ENCODE measurements around the gene QSER1. TPM values are rescaled to one million over a fixed set of nuclear protein-coding genes. Genes with fewer than 3 reads are reported as not detected.
A peak's percentile ranks its signal among the peaks of the same experiment; 100 is the strongest.

QSER1 gene
- total RNA-seq, 2 experiments from 2014 or later = 12.3 to 14.4 TPM

DNA sequence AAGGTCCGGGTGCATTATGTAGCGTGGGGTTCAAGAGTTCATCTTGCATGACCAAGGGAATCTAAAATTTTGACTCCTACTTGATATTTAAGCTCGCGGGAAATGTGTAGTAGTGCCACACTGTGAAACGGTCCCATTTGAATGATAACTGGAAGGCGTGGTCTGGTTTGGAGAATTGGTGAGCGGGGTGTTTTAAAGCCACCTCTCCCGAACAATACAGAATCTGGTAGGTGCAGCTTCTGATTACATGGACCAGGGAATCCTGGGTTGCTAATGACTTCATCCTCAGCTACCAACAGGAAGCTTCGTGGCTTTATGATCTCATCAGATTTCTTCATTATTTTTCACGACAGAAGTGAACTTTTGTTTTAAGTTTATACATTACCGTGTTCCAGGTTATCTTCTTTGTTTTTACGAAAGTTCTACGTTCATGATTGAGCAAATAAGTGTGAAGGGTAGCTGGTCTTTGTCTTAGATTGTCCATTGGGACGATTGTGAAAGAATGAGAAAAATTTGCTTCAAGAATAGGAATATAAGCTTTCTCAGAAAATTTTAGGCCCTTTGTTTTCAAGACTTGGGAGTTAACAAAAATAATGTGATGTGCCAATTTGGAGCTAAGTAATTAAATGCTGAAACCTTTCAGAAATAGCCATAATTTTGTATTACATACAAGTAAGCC is 1.7 kb downstream of the QSER1 start:
- Mint-ChIP-seq H3K9me3 (no peaks in the 10 kb centered on the region), H3K4me3 (peak overlapping the region; percentile 98), H3K27ac (peak overlapping the region; percentile 91), H3K4me1 (peaks cover 27% of the 10 kb centered on the region), H3K36me3 (peaks cover 3% of the 10 kb centered on the region), H3K27me3 (peaks cover 15% of the 10 kb centered on the region)
- no peak for DNase-seq
- ATAC-seq (ENCODE audit: low read depth) = peak; percentile 16
- POLR2A ChIA-PET = interaction anchor here (0.7 kb wide), 1 partner anchor 45 kb away, joined by 3 read pairs; no protein-coding TSS in a partner anchor

- Mint-ChIP-seq H3K4me3 (peak overlapping the region; percentile 44), H3K9me3 (no peaks in the 10 kb centered on the region), H3K27me3 (peaks cover 15% of the 10 kb centered on the region), H3K27ac (peak overlapping the region; percentile 51), H3K36me3 (peaks cover 3% of the 10 kb centered on the region), H3K4me1 (peaks cover 33% of the 10 kb centered on the region)
- DNase-seq (no peak), ATAC-seq (ENCODE audit: low read depth) (no peak)
- POLR2A ChIA-PET = no interaction called here
Observed at GRCh38 chr11:32894921-32895320, 2.3 kb downstream of the QSER1 start.

DNA sequence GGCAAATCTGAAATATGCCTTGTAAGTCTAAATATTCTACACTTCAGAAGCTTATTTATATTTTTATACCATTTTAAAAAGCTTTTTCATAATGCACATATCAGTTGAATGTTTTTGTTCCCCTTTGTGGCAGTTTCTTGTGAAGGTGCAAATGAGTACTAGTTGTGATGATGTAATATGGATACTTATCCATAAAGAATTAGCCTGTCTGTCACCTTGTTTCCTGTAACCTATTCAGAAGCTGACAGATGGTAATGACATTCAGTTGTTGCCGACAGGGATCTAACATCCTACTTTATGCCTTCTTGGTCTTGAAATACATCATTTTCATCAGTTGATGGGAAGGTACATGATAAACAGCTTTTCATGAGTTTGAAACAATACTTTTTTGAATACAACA is 2.9 kb downstream of the QSER1 start:
- no peak for ATAC-seq (ENCODE audit: low read depth)
- Mint-ChIP-seq H3K27ac (peak overlapping the region; percentile 51), H3K9me3 (no peaks in the 10 kb centered on the region), H3K36me3 (peaks cover 4% of the 10 kb centered on the region), H3K4me3 (peak overlapping the region; percentile 39), H3K4me1 (peaks cover 36% of the 10 kb centered on the region), H3K27me3 (peaks cover 11% of the 10 kb centered on the region)
- DNase-seq = no peak
- POLR2A ChIA-PET = no interaction called here

DNA sequence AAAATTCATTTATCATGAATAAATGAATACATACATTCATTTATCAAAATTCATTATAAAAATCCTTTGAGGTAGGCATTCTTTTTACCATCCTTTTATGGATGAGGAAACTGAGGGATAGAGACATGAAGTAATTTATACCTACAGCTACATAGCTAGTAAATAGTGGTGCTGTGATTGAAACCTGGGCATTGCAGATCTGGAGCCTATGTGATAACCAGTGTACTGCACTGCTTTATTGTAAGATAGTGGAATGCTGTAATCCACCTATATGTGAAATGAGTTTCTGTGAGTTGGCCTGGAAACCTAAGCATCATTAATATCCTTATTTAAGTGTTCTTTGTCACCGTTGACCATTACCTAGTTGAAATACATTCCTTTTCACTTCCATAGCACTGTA is 4.5 kb downstream of the QSER1 start:
- H3K27ac Mint-ChIP-seq = no peak overlapping the region
- H3K27me3 Mint-ChIP-seq = peaks cover 1% of the 10 kb centered on the region
- peaks cover 42% of the 10 kb centered on the region for H3K4me1 Mint-ChIP-seq
- H3K9me3 Mint-ChIP-seq = no peaks in the 10 kb centered on the region
- H3K36me3 Mint-ChIP-seq = peaks cover 8% of the 10 kb centered on the region
- POLR2A ChIA-PET = no interaction called here
- no peak overlapping the region for H3K4me3 Mint-ChIP-seq
- ATAC-seq (ENCODE audit: low read depth) = no peak
- DNase-seq = no peak

- DNase-seq (no peak), ATAC-seq (ENCODE audit: low read depth) (peak; percentile 74)
- Mint-ChIP-seq H3K36me3 (peaks cover 10% of the 10 kb centered on the region), H3K27ac (peak overlapping the region; percentile 72), H3K4me1 (peaks cover 43% of the 10 kb centered on the region), H3K9me3 (no peaks in the 10 kb centered on the region), H3K27me3 (no peaks in the 10 kb centered on the region), H3K4me3 (peak overlapping the region; percentile 50)
- POLR2A ChIA-PET = interaction anchor here (0.7 kb wide), 1 partner anchor 23 kb away, joined by 4 read pairs; no protein-coding TSS in a partner anchor
Observed at GRCh38 chr11:32899438-32899837, 6.8 kb downstream of the QSER1 start.

GRCh38 chr11:32902089-32902665 is 9.6 kb downstream of the QSER1 start:
- Mint-ChIP-seq H3K27ac (no peak overlapping the region), H3K4me3 (no peak overlapping the region)
- POLR2A ChIA-PET = no interaction called here

DNA sequence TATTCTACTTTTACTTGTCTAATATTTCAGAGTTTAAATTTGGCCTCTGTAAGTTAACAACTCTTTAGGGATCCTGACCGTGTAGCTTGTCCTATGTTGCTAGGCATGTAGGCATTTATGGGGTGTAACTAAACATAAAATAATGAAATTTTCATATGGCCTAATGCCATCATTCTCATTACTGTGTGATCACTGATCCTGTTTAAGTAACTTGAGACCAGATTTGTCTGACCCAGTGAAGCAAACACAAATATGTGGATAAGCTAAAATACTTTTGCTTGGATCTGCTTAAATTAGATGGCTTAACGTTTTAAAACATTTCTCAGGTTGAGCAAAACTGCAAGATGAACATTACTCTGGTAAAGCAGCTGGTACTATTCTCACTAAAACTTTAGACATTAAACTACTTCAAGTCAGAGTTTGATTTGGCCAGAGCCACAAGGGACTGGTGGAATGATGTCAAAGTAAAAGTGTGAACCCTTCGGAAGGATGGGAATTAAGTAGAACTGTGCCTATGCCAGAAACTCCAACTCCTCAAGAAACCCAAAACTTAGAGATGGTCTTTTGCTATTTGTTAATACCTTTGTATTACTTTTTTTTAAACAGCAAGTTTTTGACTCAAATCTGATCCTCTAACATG is 12.5 kb downstream of the QSER1 start:
- H3K9me3 Mint-ChIP-seq = peaks cover 1% of the 10 kb centered on the region
- peaks cover 16% of the 10 kb centered on the region for H3K4me1 Mint-ChIP-seq
- H3K27me3 Mint-ChIP-seq = no peaks in the 10 kb centered on the region
- peaks cover 20% of the 10 kb centered on the region for H3K36me3 Mint-ChIP-seq
- H3K4me3 Mint-ChIP-seq = no peak overlapping the region
- no peak overlapping the region for H3K27ac Mint-ChIP-seq
- no peak for ATAC-seq (ENCODE audit: low read depth)
- POLR2A ChIA-PET = no interaction called here
- no peak for DNase-seq

More at GRCh38 chr11:32902089-32902665, 9.6 kb downstream of the QSER1 start:
- DNase-seq (no peak), ATAC-seq (ENCODE audit: low read depth) (no peak)
- Mint-ChIP-seq H3K27me3 (no peaks in the 10 kb centered on the region), H3K9me3 (no peaks in the 10 kb centered on the region), H3K4me1 (peaks cover 37% of the 10 kb centered on the region), H3K36me3 (peaks cover 12% of the 10 kb centered on the region)

DNA sequence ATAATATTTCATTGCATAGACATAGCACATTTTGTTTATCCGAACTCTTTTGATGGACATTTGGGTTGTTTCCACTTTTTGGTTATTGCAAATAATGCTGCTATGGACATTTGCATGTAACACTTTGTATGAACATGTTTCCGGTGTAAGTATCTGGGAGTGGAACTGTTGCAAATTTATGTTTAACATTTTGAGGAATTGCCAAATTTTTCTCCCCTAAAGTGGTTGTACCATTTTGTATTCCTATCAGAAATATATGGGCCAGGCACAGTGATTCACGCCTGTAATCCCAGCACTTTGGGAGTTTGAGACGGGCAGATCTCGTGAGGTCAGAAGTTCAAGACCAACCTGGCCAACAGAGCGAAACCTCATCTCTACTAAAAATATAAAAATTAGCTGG is 16.0 kb downstream of the QSER1 start:
- DNase-seq (no peak), ATAC-seq (ENCODE audit: low read depth) (no peak)
- Mint-ChIP-seq H3K27ac (no peak overlapping the region), H3K27me3 (no peaks in the 10 kb centered on the region), H3K36me3 (peaks cover 26% of the 10 kb centered on the region), H3K9me3 (peaks cover 1% of the 10 kb centered on the region), H3K4me3 (no peak overlapping the region), H3K4me1 (peaks cover 6% of the 10 kb centered on the region)
- POLR2A ChIA-PET = no interaction called here

GRCh38 chr11:32911413-32911812 is 18.8 kb downstream of the QSER1 start:
- no peak overlapping the region for H3K4me3 Mint-ChIP-seq
- ATAC-seq (ENCODE audit: low read depth) = no peak
- H3K36me3 Mint-ChIP-seq = peaks cover 26% of the 10 kb centered on the region
- H3K4me1 Mint-ChIP-seq = peaks cover 4% of the 10 kb centered on the region
- peaks cover 1% of the 10 kb centered on the region for H3K9me3 Mint-ChIP-seq
- no peak overlapping the region for H3K27ac Mint-ChIP-seq
- H3K27me3 Mint-ChIP-seq = no peaks in the 10 kb centered on the region
- POLR2A ChIA-PET = no interaction called here
- DNase-seq = no peak

- Mint-ChIP-seq H3K27me3 (no peaks in the 10 kb centered on the region), H3K36me3 (peaks cover 23% of the 10 kb centered on the region), H3K4me3 (no peak overlapping the region), H3K27ac (no peak overlapping the region), H3K4me1 (peaks cover 8% of the 10 kb centered on the region), H3K9me3 (peaks cover 1% of the 10 kb centered on the region)
- ATAC-seq (ENCODE audit: low read depth) (no peak), DNase-seq (no peak)
- POLR2A ChIA-PET = no interaction called here
Observed at GRCh38 chr11:32913445-32913844, 20.8 kb downstream of the QSER1 start.

GRCh38 chr11:32916361-32916760 is 23.8 kb downstream of the QSER1 start:
- no peaks in the 10 kb centered on the region for H3K27me3 Mint-ChIP-seq
- POLR2A ChIA-PET = no interaction called here
- no peak overlapping the region for H3K4me3 Mint-ChIP-seq

GRCh38 chr11:32916994-32917393 is 24.4 kb downstream of the QSER1 start:
- Mint-ChIP-seq H3K27me3 (no peaks in the 10 kb centered on the region), H3K9me3 (no peaks in the 10 kb centered on the region), H3K36me3 (peaks cover 15% of the 10 kb centered on the region), H3K4me1 (peaks cover 20% of the 10 kb centered on the region), H3K27ac (no peak overlapping the region), H3K4me3 (no peak overlapping the region)
- ATAC-seq (ENCODE audit: low read depth) (no peak), DNase-seq (no peak)
- POLR2A ChIA-PET = no interaction called here

More at GRCh38 chr11:32916361-32916760, 23.8 kb downstream of the QSER1 start:
- ATAC-seq (ENCODE audit: low read depth) (no peak), DNase-seq (no peak)
- Mint-ChIP-seq H3K4me1 (peaks cover 21% of the 10 kb centered on the region), H3K27ac (no peak overlapping the region), H3K9me3 (no peaks in the 10 kb centered on the region), H3K36me3 (peaks cover 19% of the 10 kb centered on the region)

DNA sequence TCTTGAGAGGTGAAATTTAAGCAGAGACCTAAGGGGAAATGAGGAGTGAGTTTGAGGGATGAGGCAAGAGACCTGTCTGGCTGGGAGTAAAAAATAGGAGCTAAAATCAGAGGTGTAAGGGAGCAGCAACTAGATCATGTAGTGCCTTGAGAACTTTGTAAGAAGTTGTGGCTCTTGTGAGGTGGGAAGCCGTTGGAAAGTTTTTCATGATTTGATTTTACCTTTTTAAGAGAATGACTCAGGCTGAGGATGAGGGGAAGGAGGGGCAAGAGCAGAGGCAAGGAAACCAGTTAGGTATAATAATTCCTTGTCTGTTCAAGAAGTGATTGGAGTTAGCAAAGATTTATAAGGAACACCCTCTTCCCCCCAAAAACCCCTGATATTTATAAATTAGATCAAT is 25.8 kb downstream of the QSER1 start:
- peak overlapping the region; percentile 1 for H3K4me3 Mint-ChIP-seq
- no peaks in the 10 kb centered on the region for H3K27me3 Mint-ChIP-seq
- H3K27ac Mint-ChIP-seq = no peak overlapping the region
- H3K9me3 Mint-ChIP-seq = no peaks in the 10 kb centered on the region
- no peak for ATAC-seq (ENCODE audit: low read depth)
- POLR2A ChIA-PET = interaction anchor here (1.0 kb wide), 1 partner anchor 25 kb away, joined by 3 read pairs; no protein-coding TSS in a partner anchor
- no peak for DNase-seq
- peaks cover 21% of the 10 kb centered on the region for H3K4me1 Mint-ChIP-seq
- H3K36me3 Mint-ChIP-seq = peaks cover 8% of the 10 kb centered on the region

GRCh38 chr11:32919338-32919737 is 26.7 kb downstream of the QSER1 start:
- H3K9me3 Mint-ChIP-seq = no peaks in the 10 kb centered on the region
- peaks cover 6% of the 10 kb centered on the region for H3K36me3 Mint-ChIP-seq
- H3K27me3 Mint-ChIP-seq = no peaks in the 10 kb centered on the region
- DNase-seq (no peak), ATAC-seq (ENCODE audit: low read depth) (peak; percentile 54)
- H3K27ac Mint-ChIP-seq = peak overlapping the region; percentile 33
- POLR2A ChIA-PET = no interaction called here
- peaks cover 22% of the 10 kb centered on the region for H3K4me1 Mint-ChIP-seq
- H3K4me3 Mint-ChIP-seq = no peak overlapping the region
